VCaP (cell line): ENCODE results near the gene CTNNBL1.

Experiments
- H3K27ac ChIP-seq: fragments of 450-650 bp; 2 replicates; pipeline ENCODE4 v1.5.1; 2017
- TF ChIP-seq, protein P1 (sequence below): fragments of 450-650 bp; conservative IDR thresholded peaks from 2 replicates; pipeline ENCODE4 v1.5.1; 2017; ENCODE audit warnings: mild to moderate bottlenecking, moderate library complexity

The CTNNBL1 gene

GRCh38 chr20:37693635-37694626 is at the start of gene CTNNBL1:
Gene CTNNBL1 (plus strand): TSS chr20:37694030. CDS start chr20:37694123, 93 bp downstream.
- TF ChIP-seq, protein P1, sequence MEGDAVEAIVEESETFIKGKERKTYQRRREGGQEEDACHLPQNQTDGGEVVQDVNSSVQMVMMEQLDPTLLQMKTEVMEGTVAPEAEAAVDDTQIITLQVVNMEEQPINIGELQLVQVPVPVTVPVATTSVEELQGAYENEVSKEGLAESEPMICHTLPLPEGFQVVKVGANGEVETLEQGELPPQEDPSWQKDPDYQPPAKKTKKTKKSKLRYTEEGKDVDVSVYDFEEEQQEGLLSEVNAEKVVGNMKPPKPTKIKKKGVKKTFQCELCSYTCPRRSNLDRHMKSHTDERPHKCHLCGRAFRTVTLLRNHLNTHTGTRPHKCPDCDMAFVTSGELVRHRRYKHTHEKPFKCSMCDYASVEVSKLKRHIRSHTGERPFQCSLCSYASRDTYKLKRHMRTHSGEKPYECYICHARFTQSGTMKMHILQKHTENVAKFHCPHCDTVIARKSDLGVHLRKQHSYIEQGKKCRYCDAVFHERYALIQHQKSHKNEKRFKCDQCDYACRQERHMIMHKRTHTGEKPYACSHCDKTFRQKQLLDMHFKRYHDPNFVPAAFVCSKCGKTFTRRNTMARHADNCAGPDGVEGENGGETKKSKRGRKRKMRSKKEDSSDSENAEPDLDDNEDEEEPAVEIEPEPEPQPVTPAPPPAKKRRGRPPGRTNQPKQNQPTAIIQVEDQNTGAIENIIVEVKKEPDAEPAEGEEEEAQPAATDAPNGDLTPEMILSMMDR, result peak; percentile 28; the same call in 1 of the 2 replicates
- peak within 1 kb of the TSS; percentile 73 for H3K27ac ChIP-seq

DNA sequence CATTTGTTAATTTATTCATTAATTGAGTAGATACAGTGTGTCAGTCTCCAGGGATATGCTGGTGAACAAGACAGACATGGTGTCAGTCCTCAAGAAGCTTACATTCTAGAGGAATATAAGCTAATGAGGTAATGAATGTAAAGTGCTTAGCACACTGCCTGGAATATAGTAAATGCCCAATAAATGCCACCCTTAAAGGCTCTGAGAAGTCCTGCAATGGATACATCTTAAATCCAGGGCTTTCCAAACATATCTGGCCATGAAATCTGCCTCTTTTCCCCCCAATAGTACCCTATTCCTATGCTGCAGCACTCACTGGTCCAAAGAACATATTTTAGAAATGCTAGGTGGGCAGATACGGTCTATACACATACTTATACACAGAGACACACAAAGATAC is 49.2 kb upstream of the CTNNBL1 start:
- no peak overlapping the region for H3K27ac ChIP-seq
- TF ChIP-seq, protein P1, result no peak

GRCh38 chr20:37647946-37648345 is 45.9 kb upstream of the CTNNBL1 start:
- TF ChIP-seq, protein P1, result no peak
- no peak overlapping the region for H3K27ac ChIP-seq

- no peak overlapping the region for H3K27ac ChIP-seq
- TF ChIP-seq, protein P1, result no peak
Observed at GRCh38 chr20:37649017-37649416, 44.8 kb upstream of the CTNNBL1 start.

GRCh38 chr20:37649676-37650370 is 44.0 kb upstream of the CTNNBL1 start:
- TF ChIP-seq, protein P1, result no peak
- H3K27ac ChIP-seq, result no peak overlapping the region

DNA sequence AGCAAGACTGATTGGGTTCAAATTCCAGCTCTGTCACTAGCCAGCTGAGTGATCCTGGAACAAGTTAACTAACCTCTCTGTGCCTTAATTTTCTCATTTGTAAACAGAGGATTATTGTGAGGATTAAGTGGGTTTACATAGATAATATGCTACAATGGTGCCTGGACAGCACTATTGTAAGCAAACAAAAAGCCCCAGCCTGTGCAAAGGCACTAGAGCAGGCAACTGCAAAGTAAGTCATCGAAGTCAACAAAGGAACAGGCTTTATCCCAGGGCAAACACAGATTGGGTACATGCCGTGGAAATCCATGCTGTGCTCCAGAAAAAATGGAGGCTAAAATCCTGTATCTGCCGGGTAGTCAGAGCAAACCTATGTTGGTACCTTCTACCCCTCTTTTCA is 43.2 kb upstream of the CTNNBL1 start:
- TF ChIP-seq, protein P1, result no peak
- no peak overlapping the region for H3K27ac ChIP-seq

DNA sequence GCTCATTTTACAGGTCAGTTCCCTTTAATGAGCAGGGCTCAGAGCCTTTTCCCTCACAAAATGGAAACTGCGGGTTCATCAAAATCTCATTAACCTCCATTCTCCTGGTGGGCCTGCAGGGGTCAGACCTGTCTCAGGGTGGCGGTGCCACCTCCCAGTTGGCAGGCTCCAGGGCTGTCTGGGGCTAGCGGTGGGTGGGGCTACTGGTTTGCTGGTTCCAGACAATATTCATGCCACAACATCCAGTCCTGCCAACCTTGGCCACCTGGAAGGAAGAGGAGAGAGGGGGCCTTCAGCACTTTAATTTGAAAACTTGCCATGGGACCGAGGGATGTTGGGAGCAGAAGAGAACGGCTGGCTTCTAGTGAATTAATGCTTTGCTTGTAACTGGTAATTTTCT is 41.9 kb upstream of the CTNNBL1 start:
- TF ChIP-seq, protein P1, result peak; percentile 69
- no peak overlapping the region for H3K27ac ChIP-seq
